Panc1 (cell line): Measurements from ENCODE around the gene PGS1. TPM values are rescaled to one million over a fixed set of nuclear protein-coding genes. Genes with fewer than 3 reads are reported as not detected.
"Not testable (repeated sequence)": the region's sequence is repeated elsewhere in the genome, so short reads cannot be mapped to it uniquely, and the experiment has no call there.

Experiments used
- ATAC-seq: fragments of 200-7000 bp; cut with Tn5 transposase; 2 replicates; pipeline ENCODE4 v1.9.1; 2020; ENCODE audit warnings: mild to moderate bottlenecking, moderate library complexity
- BruUV-seq: library from RNA; stranded (reverse); fragments of 400-500 nt; replicated peaks from 2 replicates; lab custom pipeline; 2021; lab: Mats Ljungman, UMichigan
- CTCF ChIA-PET: fragments of 300-600 bp; sonication (Branson Sonifier 250); formaldehyde crosslinking; loops from one replicate; lab custom pipeline; 2022; ENCODE audit warnings: antibody characterized with exemption; lab: Charles Lee
- POLR2A ChIA-PET: fragments of 300-600 bp; sonication (Branson Sonifier 250); formaldehyde crosslinking; loops from one replicate; lab custom pipeline; 2022; ENCODE audit warnings: antibody characterized with exemption; lab: Charles Lee
- DNase-seq: peaks from one replicate; pipeline ENCODE4 v3.0.0-alpha.2; 2010; ENCODE audit warnings: low read depth, low spot score
- H3K27ac ChIP-seq: 2 replicates; pipeline ENCODE4 v1.5.1; 2011; ENCODE audit warnings: mild to moderate bottlenecking, low read length, inconsistent platforms
- H3K27me3 ChIP-seq: fragments of 200-500 bp; sonication (Bioruptor generic); 2 replicates; pipeline ENCODE4 v1.6.0; 2014; ENCODE audit warnings: low read length, inconsistent platforms; ENCODE audit not compliant: control insufficient read depth, insufficient read depth
- H3K36me3 ChIP-seq: fragments of 200-500 bp; sonication (Bioruptor generic); 2 replicates; pipeline ENCODE4 v1.5.1; 2014; ENCODE audit warnings: inconsistent platforms, mild to moderate bottlenecking, low read length, moderate library complexity; ENCODE audit not compliant: control insufficient read depth, insufficient read depth
- H3K4me1 ChIP-seq: 2 replicates; pipeline ENCODE4 v1.5.1; 2011; ENCODE audit warnings: inconsistent platforms, mild to moderate bottlenecking, low read length, moderate library complexity; ENCODE audit not compliant: control insufficient read depth, insufficient read depth
- H3K4me3 ChIP-seq, 2 experiments: 2 replicates each; pipeline ENCODE4 v1.5.1; 2011 to 2012; ENCODE audit warnings: low read depth in 2 of 2, low read length in 2 of 2, mild to moderate bottlenecking in 2 of 2, inconsistent platforms in 1 of 2, moderate library complexity in 1 of 2
- H3K9me3 ChIP-seq: fragments of 200-500 bp; sonication (Bioruptor generic); 2 replicates; pipeline ENCODE4 v1.5.1; 2014; ENCODE audit warnings: low read depth, mild to moderate bottlenecking, inconsistent platforms, low read length, moderate library complexity; ENCODE audit not compliant: control insufficient read depth, insufficient read depth
- POLR2AphosphoS5 ChIP-seq: IDR thresholded peaks from 2 replicates; pipeline ENCODE4 v1.6.1; 2012; ENCODE audit warnings: mild to moderate bottlenecking, low read depth, low read length, moderate library complexity
- SIN3A ChIP-seq: IDR thresholded peaks from 2 replicates; pipeline ENCODE4 v1.6.1; 2012; ENCODE audit warnings: low read depth, mild to moderate bottlenecking, low read length, moderate library complexity, borderline replicate concordance; ENCODE audit not compliant: insufficient read depth
- TCF7L2 ChIP-seq: IDR thresholded peaks from 2 replicates; pipeline ENCODE4 v1.6.1; 2011; ENCODE audit warnings: mild to moderate bottlenecking, low read depth, low read length, inconsistent platforms
- in situ Hi-C: cut with HindIII; loops from 2 replicates; pipeline ENCODE4 v1.10.0; 2016; ENCODE audit warnings: low sequenced_read_pairs, low pct_unique_long_range_greater_than_20kb
- intact Hi-C: fragments of 100-400 bp; cut with micrococcal nuclease; formaldehyde crosslinking; loops from one replicate; pipeline ENCODE4 v1.10.0; 2022; ENCODE audit not compliant: unreplicated experiment
- total RNA-seq: library from RNA; stranded (reverse); gene quantifications from one replicate; pipeline ENCODE4 v1.2.1, GENCODE V29; 2021; ENCODE audit not compliant: unreplicated experiment
- TF ChIP-seq, protein P1 (sequence below), 2 experiments: IDR thresholded peaks; 2 replicates each; pipeline ENCODE4 v1.6.1; 2011 to 2012; ENCODE audit warnings: low read depth in 2 of 2, control low read depth in 1 of 2, low read length in 1 of 2, mild to moderate bottlenecking in 1 of 2, moderate library complexity in 1 of 2; ENCODE audit not compliant: insufficient read depth in 1 of 2
- TF ChIP-seq, protein P2 (sequence below): fragments of 450-650 bp; IDR thresholded peaks from 2 replicates; pipeline ENCODE4 v1.5.1; 2017; ENCODE audit warnings: mild to moderate bottlenecking

PGS1 gene
- total RNA-seq, 1 experiment from 2014 or later: 47.5 TPM

GRCh38 chr17:78462148-78462547, 83.7 kb downstream of the PGS1 start:
- no peak for DNase-seq
- ATAC-seq: no peak
- no peaks in the 10 kb centered on the region for H3K36me3 ChIP-seq
- no peak overlapping the region for H3K4me3 ChIP-seq
- H3K9me3 ChIP-seq: no peaks in the 10 kb centered on the region
- in situ Hi-C loops (no loop called here), intact Hi-C loops (no loop called here)
- no peaks in the 10 kb centered on the region; the same call in 1 of the 2 replicates for H3K27me3 ChIP-seq
- TF ChIP-seq, protein P1, sequence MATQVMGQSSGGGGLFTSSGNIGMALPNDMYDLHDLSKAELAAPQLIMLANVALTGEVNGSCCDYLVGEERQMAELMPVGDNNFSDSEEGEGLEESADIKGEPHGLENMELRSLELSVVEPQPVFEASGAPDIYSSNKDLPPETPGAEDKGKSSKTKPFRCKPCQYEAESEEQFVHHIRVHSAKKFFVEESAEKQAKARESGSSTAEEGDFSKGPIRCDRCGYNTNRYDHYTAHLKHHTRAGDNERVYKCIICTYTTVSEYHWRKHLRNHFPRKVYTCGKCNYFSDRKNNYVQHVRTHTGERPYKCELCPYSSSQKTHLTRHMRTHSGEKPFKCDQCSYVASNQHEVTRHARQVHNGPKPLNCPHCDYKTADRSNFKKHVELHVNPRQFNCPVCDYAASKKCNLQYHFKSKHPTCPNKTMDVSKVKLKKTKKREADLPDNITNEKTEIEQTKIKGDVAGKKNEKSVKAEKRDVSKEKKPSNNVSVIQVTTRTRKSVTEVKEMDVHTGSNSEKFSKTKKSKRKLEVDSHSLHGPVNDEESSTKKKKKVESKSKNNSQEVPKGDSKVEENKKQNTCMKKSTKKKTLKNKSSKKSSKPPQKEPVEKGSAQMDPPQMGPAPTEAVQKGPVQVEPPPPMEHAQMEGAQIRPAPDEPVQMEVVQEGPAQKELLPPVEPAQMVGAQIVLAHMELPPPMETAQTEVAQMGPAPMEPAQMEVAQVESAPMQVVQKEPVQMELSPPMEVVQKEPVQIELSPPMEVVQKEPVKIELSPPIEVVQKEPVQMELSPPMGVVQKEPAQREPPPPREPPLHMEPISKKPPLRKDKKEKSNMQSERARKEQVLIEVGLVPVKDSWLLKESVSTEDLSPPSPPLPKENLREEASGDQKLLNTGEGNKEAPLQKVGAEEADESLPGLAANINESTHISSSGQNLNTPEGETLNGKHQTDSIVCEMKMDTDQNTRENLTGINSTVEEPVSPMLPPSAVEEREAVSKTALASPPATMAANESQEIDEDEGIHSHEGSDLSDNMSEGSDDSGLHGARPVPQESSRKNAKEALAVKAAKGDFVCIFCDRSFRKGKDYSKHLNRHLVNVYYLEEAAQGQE (IDR thresholded peaks at IDR 0.05; ENCODE audit: insufficient read depth in 1 of 2, low read depth in 2 of 2, low read length in 1 of 2): no peak
- TF ChIP-seq TCF7L2 (no peak), POLR2AphosphoS5 (no peak), SIN3A (no peak)
- TF ChIP-seq, protein P2, sequence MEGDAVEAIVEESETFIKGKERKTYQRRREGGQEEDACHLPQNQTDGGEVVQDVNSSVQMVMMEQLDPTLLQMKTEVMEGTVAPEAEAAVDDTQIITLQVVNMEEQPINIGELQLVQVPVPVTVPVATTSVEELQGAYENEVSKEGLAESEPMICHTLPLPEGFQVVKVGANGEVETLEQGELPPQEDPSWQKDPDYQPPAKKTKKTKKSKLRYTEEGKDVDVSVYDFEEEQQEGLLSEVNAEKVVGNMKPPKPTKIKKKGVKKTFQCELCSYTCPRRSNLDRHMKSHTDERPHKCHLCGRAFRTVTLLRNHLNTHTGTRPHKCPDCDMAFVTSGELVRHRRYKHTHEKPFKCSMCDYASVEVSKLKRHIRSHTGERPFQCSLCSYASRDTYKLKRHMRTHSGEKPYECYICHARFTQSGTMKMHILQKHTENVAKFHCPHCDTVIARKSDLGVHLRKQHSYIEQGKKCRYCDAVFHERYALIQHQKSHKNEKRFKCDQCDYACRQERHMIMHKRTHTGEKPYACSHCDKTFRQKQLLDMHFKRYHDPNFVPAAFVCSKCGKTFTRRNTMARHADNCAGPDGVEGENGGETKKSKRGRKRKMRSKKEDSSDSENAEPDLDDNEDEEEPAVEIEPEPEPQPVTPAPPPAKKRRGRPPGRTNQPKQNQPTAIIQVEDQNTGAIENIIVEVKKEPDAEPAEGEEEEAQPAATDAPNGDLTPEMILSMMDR: no peak
- no peaks in the 10 kb centered on the region for H3K4me1 ChIP-seq
- CTCF ChIA-PET: no interaction called here
- no TSS peak for BruUV-seq
- no peak overlapping the region for H3K27ac ChIP-seq
- POLR2A ChIA-PET: no interaction called here

DNA sequence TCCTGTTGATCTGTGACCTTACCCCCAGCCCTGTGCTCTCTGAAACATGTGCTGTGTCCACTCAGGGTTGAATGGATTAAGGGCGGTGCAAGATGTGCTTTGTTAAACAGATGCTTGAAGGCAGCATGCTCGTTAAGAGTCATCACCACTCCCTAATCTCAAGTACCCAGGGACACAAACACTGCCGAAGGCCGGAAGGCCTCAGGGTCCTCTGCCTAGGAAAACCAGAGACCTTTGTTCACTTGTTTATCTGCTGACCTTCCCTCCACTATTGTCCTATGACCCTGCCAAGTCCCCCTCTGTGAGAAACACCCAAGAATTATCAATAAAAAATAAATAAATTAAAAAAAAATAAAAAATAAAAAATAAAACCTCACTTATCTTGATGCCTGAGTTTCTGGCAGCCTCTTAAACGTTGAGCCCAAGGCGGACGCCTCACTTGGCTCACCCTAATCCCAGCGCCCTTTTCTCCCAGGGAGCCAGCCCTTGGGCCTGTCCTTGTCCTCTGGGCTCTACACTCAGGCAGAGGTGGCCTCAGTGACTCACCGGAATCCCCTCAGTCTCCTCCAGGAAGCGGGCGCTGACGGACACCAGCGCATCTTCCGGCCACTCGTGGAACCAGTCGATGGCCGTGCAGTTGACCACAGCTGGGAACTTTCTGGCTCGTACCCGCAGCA, 87.8 kb downstream of the PGS1 start:
- BruUV-seq, ATAC-seq: not testable (repeated sequence)

More for the DNA sequence above, 87.8 kb downstream of the PGS1 start:
- POLR2A ChIA-PET, intact Hi-C loops, H3K4me1 ChIP-seq, DNase-seq, H3K36me3 ChIP-seq, in situ Hi-C loops, H3K9me3 ChIP-seq, H3K27ac ChIP-seq, CTCF ChIA-PET, H3K4me3 ChIP-seq, H3K27me3 ChIP-seq: not testable (repeated sequence)
